H4 (cell line): ENCODE measurements around the gene CTNNBL1. TPM values are rescaled to one million over a fixed set of nuclear protein-coding genes. Genes with fewer than 3 reads are reported as not detected.

Source experiments
- DNase-seq: peaks from one replicate; pipeline ENCODE4 v3.0.0-alpha.2; 2015; ENCODE audit warnings: low spot score
- total RNA-seq: library from RNA; depleted of rRNA; stranded (reverse); fragments of >200 nt; shearing (Covaris generic); gene quantifications from 2 replicates; pipeline ENCODE4 v1.2.3, GENCODE V29; 2014

Gene CTNNBL1
- total RNA-seq, 1 experiment from 2014 or later, result 39.8 TPM

DNA sequence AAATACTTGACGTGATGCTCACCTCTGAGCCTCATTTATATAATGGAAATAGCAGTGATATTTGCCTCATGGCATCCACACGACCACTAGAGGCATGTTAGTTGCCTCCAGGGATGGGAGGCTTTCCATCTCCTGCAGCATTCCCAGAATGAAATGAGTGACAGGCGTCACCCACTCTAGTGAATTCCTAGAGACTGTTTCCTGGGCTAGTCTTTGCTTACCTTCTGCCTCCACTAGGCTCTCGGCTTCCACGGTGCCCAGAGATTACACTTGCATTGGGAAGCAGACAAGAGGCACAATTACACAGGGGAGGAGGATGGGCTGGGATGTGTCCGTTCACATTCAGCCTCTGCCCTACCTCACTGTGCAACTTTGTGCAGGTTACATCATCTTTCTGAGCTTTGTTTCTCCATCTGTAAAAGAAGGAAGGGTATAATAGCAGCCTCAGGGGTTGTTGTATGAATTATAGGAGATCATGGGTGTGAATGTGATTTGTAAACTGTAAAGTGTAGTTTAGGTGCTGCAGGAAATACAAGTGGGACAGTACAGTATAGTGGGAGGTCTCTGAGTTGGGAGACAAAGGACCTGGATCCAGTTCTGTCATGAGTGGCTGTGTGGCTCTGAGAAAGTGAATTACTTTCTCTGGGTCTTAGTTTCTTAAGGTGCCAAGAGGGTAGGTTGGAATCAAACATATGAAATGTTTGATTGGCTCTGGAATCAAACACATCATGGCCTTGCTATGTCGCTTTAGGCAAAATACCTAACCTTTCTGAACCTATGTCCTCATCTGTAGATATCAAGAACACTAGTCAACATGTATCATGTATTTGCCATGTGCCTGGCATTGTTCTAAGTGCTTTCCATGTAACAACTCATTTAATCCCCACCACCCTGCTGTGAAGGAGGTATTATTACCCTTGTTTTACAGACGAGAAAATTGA lies 205.5 kb downstream of the CTNNBL1 start:
- no peak for DNase-seq

DNA sequence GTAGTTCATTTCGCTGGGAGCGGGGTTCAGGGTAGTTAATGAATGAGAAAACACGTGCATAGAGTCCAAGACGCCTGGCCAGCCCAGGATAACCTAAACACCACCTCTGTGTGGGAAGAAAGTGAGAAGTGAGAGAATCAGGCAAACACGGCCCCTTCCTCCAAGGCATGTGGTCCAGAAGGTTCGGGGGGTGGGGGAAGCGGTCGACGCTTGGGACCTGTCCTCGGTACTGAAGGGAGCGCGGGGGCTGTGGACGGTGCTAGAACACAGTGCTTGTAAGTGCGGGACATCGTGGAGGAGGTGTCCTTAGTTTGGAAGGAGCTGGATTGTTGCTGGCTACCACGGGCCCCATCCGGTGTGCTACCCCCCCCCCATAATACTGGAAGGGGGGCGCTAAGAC lies 207.4 kb downstream of the CTNNBL1 start:
- DNase-seq, result no peak

GRCh38 chr20:37901654-37902503 lies 208.0 kb downstream of the CTNNBL1 start:
- peak; percentile 67 for DNase-seq

GRCh38 chr20:37902504-37903313 lies 208.9 kb downstream of the CTNNBL1 start, which contains the start of gene VSTM2L:
VSTM2L (plus strand) TSS chr20:37903127; CDS start chr20:37903351, 224 bp downstream.
- DNase-seq, result no peak

- DNase-seq, result no peak
Observed at GRCh38 chr20:37903317-37904007, 209.6 kb downstream of the CTNNBL1 start.

DNA sequence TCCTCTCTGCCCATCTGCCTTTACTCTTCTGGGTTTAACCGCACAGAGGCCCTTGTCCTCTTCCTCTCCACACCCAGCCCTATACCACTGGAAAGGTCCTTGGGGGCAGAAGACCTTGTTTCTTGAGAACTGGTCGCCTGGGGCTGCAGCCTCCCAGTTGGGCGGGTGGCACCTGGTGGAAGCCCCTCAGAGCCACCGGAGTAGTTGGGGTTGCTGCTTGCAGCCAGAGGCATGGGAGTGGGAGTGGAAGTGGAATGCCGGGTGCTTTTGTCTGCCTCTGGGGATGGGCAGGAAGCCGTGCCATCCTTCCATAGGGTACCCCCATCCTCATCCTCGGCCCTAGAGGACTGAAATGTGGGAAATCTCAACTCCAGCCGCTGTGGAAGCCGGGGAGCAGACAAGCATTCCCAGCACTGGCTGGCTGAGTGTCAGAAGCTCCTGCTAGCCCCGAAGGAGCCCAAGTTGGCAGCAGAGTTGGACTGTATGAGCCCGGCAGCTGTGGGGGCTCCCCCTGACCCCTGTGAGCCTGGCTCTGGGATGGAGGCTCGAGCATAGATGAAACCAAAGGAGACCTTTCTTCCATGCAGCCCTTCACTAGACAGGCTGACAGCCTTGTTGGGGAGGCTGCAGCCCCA lies 210.3 kb downstream of the CTNNBL1 start:
- DNase-seq, result no peak

DNA sequence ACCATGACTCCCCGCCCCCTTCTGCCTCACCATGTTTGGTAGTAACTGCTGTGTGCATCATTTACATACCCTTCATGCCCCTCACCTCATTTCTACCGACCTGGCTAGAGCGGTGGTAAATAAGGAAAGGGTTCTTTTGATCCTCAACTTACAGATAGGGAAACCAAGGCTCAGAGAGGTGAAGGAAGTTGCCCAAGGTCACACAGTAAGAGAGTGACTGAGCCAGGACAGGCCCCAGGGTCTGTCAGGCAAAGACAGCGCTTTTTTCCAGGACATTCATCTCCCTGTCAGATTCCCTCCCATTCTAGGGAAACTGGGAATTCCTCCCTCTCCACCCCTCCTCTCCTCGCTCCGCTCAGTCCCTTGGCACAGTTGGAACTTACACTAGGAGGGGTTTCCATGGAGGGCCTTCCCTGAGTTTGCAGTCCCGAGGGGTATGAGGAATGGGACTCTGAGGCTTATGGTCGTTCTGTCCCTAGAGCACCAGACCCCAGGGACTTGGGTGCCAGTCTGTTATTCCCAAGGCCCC lies 211.1 kb downstream of the CTNNBL1 start:
- DNase-seq, result no peak

- no peak for DNase-seq
Observed at GRCh38 chr20:37905671-37906613, 212.1 kb downstream of the CTNNBL1 start.

DNA sequence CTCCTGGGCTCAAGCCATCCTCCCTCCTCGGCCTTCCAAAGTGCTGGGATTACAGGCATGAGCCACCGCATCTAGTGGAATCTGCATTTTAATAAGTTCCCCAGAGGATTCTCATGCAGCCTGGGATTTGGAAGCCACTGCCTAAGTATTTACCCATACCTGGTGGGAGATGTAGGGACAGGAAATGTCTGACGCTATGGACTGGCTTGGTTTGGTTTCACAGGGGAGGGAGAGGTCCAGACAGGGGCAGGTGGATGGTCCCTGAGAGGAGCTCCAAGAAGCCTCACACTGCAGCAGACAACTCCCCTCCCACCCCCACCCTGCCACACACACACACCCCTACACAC lies 213.5 kb downstream of the CTNNBL1 start:
- no peak for DNase-seq

DNA sequence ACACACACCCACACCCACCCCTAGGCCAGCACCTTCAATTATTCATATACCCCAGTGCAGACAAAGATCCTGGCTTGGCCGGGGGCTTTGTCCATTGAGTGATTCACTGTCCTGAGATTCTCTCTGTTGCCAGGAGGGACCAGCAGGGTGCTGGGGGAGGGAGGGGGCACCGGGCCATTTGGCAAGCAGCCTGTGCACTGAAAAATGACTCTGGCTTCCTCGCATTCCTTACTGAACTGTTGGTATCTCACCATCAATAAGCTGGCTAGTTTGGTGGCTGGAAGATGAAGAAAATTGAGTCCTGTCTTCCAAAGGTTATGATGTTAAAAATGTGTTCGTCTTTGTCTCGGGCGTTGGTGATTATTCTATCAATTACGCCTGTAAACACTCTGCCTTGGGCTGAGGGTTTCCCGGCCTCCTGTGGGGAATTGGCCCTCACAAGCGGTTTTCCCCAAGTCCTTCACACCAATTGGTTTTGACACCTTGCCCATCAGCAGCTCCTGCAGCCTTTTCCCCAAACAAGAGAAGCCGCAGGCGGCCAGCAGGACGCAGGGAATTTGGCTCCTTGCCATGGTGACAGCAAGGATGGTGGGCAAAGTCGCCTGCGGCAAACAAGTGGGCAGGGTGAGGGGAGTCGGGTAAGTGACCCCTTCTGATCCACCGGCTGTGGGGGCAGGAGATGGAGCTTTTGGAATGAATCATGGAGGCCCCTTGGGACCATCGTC lies 214.0 kb downstream of the CTNNBL1 start:
- peak; percentile 37 for DNase-seq

DNA sequence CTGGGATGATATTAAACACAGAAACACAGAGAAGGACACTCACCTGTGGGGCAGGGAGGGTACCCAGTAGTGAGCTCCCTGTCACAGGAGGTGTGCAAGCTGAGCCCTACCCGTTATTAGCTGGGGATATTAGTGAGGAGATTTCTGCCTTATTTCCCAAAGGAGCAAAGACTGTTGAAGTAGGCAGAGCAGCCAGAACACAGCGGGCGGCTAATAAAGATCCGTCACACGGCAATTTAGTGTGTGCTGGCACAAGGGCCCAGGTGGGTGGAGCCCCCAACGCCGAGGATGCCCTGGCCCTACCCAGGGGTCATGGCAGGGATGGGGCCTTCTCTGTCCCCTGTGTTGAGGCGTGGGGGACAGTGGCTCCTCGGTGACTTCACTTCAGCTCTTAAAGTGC lies 217.4 kb downstream of the CTNNBL1 start:
- no peak for DNase-seq

- peak; percentile 48 for DNase-seq
Observed at GRCh38 chr20:37911838-37912281, 218.0 kb downstream of the CTNNBL1 start.

GRCh38 chr20:37912874-37913273 lies 219.0 kb downstream of the CTNNBL1 start:
- DNase-seq, result no peak

- no peak for DNase-seq
Observed at GRCh38 chr20:37913567-37914366, 219.9 kb downstream of the CTNNBL1 start.

DNA sequence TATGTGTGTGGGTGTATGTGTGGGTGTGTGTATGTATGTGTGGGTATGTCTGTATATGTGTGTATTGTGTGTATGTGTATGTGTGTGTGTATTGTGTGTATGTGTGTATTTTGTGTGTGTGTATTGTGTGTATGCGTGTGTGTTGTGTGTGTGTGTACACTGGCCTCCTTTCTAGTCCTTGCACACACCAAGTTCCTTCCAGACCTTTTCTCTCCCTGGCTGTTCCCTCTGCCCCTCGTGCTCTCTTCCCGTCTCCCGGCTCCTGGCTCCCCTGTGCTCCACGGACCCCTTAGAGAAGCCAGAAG lies 220.5 kb downstream of the CTNNBL1 start:
- no peak for DNase-seq

DNA sequence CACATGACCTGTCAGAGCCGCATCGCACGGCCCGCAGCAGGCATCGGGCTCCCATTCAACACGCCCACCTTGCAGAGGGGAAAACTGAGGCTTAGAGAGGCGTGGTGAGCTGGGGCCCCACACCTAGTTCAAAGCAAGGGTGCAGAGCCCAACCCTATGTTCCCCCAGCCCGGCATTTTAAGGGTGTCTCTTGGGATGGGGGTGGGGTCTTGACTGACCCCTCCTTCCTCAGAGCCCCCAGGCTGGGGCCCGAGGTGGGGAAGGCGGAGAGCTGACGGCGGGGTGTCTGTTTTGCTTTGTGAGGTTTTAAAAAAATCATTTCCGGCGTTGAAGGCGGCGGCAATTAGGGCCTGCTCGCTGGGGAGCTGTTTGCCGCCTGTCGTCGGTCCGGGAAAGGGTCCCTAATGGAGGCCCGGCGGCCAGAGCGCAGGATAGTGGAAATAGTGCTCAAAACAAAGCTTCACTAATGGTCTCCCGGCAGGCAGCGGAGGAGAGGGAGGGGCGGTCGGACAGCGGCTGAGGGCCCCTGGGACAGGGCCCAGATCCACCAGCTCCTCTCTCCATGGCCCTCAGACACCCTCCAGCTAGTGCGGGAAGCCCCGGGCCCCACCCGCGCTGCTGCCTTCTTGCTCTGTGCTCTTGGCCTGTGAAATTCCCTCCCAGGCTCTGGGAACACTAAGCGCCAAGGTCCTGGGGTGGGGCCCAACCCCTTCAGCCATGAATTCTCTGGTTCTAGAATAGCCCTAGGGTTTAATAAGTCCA lies 221.0 kb downstream of the CTNNBL1 start:
- no peak for DNase-seq

- DNase-seq, result no peak
Observed at GRCh38 chr20:37915434-37915787, 221.6 kb downstream of the CTNNBL1 start.
